ENCODE results near the gene PLIN1.

PLIN1 gene

DNA sequence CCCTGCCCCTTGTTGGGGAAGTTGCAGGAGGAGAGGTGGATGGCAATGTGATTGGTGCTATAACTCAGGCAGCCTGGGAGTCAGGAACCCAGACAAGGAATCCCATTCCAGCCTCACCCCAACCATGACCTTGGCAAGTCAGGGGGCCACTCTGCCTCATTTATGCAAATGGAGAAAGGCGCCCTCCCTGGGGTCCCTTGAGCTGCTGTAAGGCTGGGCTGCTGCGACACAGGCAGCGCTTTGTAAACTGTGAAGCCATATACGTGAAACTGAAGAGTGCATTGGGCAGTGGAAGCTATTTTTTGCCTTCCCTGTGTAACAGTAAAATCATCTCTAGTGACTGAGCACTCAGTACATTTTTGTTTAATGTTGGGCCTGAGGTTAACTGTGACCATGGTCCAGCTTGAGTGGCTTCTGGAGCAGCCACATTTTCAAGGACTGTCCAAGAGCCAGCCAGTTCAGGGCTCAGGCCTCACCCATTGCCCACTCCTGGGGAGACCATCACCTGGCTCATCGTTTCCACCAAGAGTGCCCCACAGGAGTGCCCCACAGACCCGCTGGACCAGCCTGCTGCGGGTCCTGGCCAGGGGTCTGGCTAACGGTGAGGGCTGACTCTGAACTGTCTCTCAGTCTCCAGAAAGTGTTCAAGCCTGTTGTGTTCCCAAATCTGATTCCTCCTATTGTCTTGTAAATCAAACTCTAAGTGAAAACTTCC is 51.8 kb downstream of the PLIN1 start:
- no peak for DNase-seq (ENCODE audit: low read depth in 2 of 2)

- DNase-seq (ENCODE audit: low read depth in 2 of 2): no peak
Observed at GRCh38 chr15:89625716-89626115, 53.5 kb downstream of the PLIN1 start.

DNA sequence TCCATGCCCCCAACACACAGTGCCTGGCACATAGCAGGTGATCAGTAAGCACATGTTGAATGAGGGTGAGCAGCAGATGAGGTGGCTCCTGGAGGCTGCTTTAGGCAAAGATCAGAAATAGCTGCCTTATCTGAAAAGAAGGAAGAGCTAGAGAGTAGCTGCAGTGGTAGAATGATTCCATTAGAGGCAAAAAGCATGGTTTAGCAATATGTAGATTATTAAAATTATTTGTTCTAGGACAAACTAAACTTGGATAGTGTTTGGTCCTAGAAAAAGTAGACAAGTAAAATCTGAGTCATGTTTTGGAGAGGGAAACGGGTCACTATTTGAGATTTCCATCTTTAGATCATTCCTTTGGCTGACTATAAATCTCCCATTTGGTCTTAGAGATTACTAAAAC is 56.0 kb downstream of the PLIN1 start:
- no peak for DNase-seq (ENCODE audit: low read depth in 2 of 2)

DNA sequence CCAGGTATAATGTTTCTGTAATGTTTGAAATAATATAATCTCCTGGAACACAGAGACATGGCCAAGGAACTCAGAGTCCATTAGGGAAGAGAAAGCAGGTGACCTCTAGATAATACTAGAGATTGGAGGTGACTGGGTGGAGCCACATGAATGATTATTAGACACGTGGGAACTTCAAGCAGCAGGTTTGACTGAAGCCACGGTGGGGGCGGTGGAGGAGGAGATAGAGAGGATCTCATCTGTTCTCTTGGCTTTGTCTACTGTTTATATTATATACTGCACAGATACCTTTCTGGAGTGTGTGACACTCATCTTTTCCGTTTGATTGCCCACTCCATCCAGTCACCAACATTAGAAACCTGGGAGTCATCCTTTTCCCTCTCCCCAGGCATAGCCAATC is 57.6 kb downstream of the PLIN1 start:
- no peak for DNase-seq (ENCODE audit: low read depth in 2 of 2)

DNA sequence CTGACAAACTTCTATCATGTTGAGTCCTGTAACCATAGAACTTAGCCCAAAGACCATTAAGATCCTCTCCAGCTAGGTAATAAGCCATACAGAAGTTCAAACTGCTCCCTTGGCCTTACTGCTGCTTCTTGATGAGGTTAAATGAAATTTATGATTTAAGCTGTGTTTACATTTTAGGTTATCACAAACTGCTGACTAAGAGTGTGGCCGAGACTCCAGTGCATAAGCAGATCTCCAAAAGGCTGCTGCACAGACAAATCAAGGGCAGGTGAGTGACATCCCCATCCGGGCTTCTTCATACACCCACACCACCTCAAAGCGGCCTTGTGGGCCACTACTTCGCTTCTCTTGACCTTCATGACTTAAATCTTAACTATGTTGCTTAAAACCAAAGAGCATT is 62.9 kb downstream of the PLIN1 start:
- DNase-seq (ENCODE audit: low read depth in 2 of 2): no peak

GRCh38 chr15:89615135-89615534 is 64.0 kb downstream of the PLIN1 start:
- DNase-seq (ENCODE audit: low read depth in 2 of 2): no peak
